OCI-LY7 (cell line): ENCODE results near the gene SAMD15. TPM values are rescaled to one million over a fixed set of nuclear protein-coding genes. Genes with fewer than 3 reads are reported as not detected.
"Not testable (repeated sequence)": the region's sequence is repeated elsewhere in the genome, so short reads cannot be mapped to it uniquely, and the experiment has no call there.

ENCODE experiments used
- BruUV-seq: library from RNA; stranded (reverse); fragments of 400-500 nt; replicated peaks from 2 replicates; lab custom pipeline; 2021; lab: Mats Ljungman, UMichigan
- CTCF ChIA-PET: fragments of 300-600 bp; sonication (Branson Sonifier 250); formaldehyde crosslinking; loops from one replicate; lab custom pipeline; 2022; ENCODE audit warnings: antibody characterized with exemption; ENCODE audit not compliant: unreplicated experiment; lab: Charles Lee
- POLR2A ChIA-PET: fragments of 300-600 bp; sonication (Branson Sonifier 250); formaldehyde crosslinking; loops from one replicate; lab custom pipeline; 2022; ENCODE audit warnings: antibody characterized with exemption; lab: Charles Lee
- DNase-seq: peaks from one replicate; pipeline ENCODE4 v3.0.0-alpha.2; 2015; ENCODE audit warnings: low spot score
- H2AFZ ChIP-seq: fragments of 200-600 bp; sonication (generic), shearing (Covaris generic); 2 replicates; pipeline ENCODE4 v1.6.1; 2014; ENCODE audit warnings: mild to moderate bottlenecking, antibody characterized with exemption, low read length, moderate library complexity
- H3K27ac ChIP-seq: fragments of 200-600 bp; sonication (generic); 2 replicates; pipeline ENCODE4 v1.5.1; 2014; ENCODE audit warnings: mixed run types, low read depth, mild to moderate bottlenecking, moderate library complexity, low read length, inconsistent platforms; ENCODE audit not compliant: poor library complexity, severe bottlenecking
- H3K36me3 ChIP-seq: fragments of 200-600 bp; sonication (generic); 2 replicates; pipeline ENCODE4 v1.6.1; 2014; ENCODE audit warnings: mild to moderate bottlenecking, antibody characterized with exemption, low read length, moderate library complexity, mixed read lengths; ENCODE audit not compliant: insufficient read depth
- H3K4me1 ChIP-seq: fragments of 200-600 bp; sonication (generic); 2 replicates; pipeline ENCODE4 v1.5.1; 2014; ENCODE audit warnings: mild to moderate bottlenecking, low read length; ENCODE audit not compliant: insufficient read depth, poor library complexity, severe bottlenecking
- H3K4me2 ChIP-seq: fragments of 200-600 bp; sonication (generic); 2 replicates; pipeline ENCODE4 v1.6.1; 2014; ENCODE audit warnings: mild to moderate bottlenecking, low read length
- H3K4me3 ChIP-seq: fragments of 200-600 bp; sonication (generic); 2 replicates; pipeline ENCODE4 v1.5.1; 2014; ENCODE audit warnings: mild to moderate bottlenecking, low read depth, low read length; ENCODE audit not compliant: poor library complexity, severe bottlenecking
- H3K79me2 ChIP-seq: fragments of 200-600 bp; sonication (generic); 2 replicates; pipeline ENCODE4 v1.6.1; 2016; ENCODE audit warnings: low read depth, mild to moderate bottlenecking, low read length, moderate library complexity, mixed read lengths; ENCODE audit not compliant: insufficient read depth
- H3K9me2 ChIP-seq: fragments of 200-600 bp; sonication (generic); 2 replicates; pipeline ENCODE4 v1.6.1; 2016; ENCODE audit warnings: mild to moderate bottlenecking, low read length, mixed read lengths; ENCODE audit not compliant: insufficient read depth
- H3K9me3 ChIP-seq: fragments of 200-600 bp; sonication (generic); 2 replicates; pipeline ENCODE4 v1.6.1; 2014; ENCODE audit warnings: mild to moderate bottlenecking, mixed run types, low read length, mixed read lengths
- H4K20me1 ChIP-seq: fragments of 200-600 bp; sonication (generic); 2 replicates; pipeline ENCODE4 v1.6.1; 2014; ENCODE audit warnings: mild to moderate bottlenecking, antibody characterized with exemption, low read length, moderate library complexity, mixed read lengths; ENCODE audit not compliant: insufficient read depth
- CTCF ChIP-seq: fragments of 200-600 bp; sonication (generic); conservative IDR thresholded peaks from 2 replicates; pipeline ENCODE4 v1.5.1; 2014; ENCODE audit warnings: mild to moderate bottlenecking, antibody characterized with exemption, low read length, moderate library complexity, mixed read lengths
- EZH2phosphoT487 ChIP-seq: fragments of 200-600 bp; sonication (generic); IDR thresholded peaks from 2 replicates; pipeline ENCODE4 v1.6.1; 2018; ENCODE audit warnings: low read depth, borderline replicate concordance, mild to moderate bottlenecking, mixed run types, antibody characterized with exemption, low read length, moderate library complexity, mixed read lengths
- intact Hi-C: fragments of 100-400 bp; cut with micrococcal nuclease; formaldehyde crosslinking; loops from one replicate; pipeline ENCODE4 v1.10.0; 2022; ENCODE audit not compliant: unreplicated experiment
- total RNA-seq, 2 experiments: library from RNA; depleted of rRNA in 1 of 2; stranded (reverse); fragments of >200 nt in 1 of 2; shearing (Covaris generic) in 1 of 2; gene quantifications; 2 replicates each; pipeline ENCODE4 v1.2.3, GENCODE V29; 2014 to 2022

The SAMD15 gene
- total RNA-seq, 2 experiments from 2014 or later: 1.1 to 2.0 TPM

GRCh38 chr14:77416098-77416497 is 38.9 kb downstream of the SAMD15 start:
- CTCF ChIA-PET, H3K9me2 ChIP-seq, H3K4me3 ChIP-seq, H3K79me2 ChIP-seq, H4K20me1 ChIP-seq, BruUV-seq, intact Hi-C loops, H3K4me2 ChIP-seq, H2AFZ ChIP-seq, DNase-seq, H3K27ac ChIP-seq, POLR2A ChIA-PET, H3K4me1 ChIP-seq: not testable (repeated sequence)
- peaks cover 12% of the 10 kb centered on the region; the same call in 1 of the 2 replicates for H3K36me3 ChIP-seq
- H3K9me3 ChIP-seq: peaks cover 13% of the 10 kb centered on the region; the same call in 1 of the 2 replicates

GRCh38 chr14:77416836-77417235 is 39.7 kb downstream of the SAMD15 start:
- Histone ChIP-seq H3K4me2 (no peak overlapping the region), H3K4me1 (no peaks in the 10 kb centered on the region), H3K9me3 (peaks cover 13% of the 10 kb centered on the region; the same call in 1 of the 2 replicates), H3K27ac (no peak overlapping the region), H3K36me3 (peaks cover 17% of the 10 kb centered on the region), H3K79me2 (no peaks in the 10 kb centered on the region), H2AFZ (no peak overlapping the region), H3K9me2 (no peaks in the 10 kb centered on the region), H4K20me1 (no peaks in the 10 kb centered on the region), H3K4me3 (no peak overlapping the region)
- BruUV-seq: no TSS peak
- no peak for TF ChIP-seq EZH2phosphoT487
- no peak for TF ChIP-seq CTCF
- no peak for DNase-seq
- POLR2A ChIA-PET: no interaction called here
- intact Hi-C loops: no loop called here
- CTCF ChIA-PET: no interaction called here

- no peaks in the 10 kb centered on the region for H3K9me2 ChIP-seq
- no peak for TF ChIP-seq EZH2phosphoT487
- TF ChIP-seq CTCF: no peak
- ChIA-PET POLR2A (no interaction called here), CTCF (no interaction called here)
- intact Hi-C loops: no loop called here
- H3K36me3 ChIP-seq: peaks cover 57% of the 10 kb centered on the region
- H3K79me2 ChIP-seq: no peaks in the 10 kb centered on the region
- H3K4me3 ChIP-seq: no peak overlapping the region
- H3K27ac ChIP-seq: no peak overlapping the region
- no peaks in the 10 kb centered on the region for H4K20me1 ChIP-seq
- no peak overlapping the region for H3K4me2 ChIP-seq
- H3K9me3 ChIP-seq: peaks cover 13% of the 10 kb centered on the region; the same call in 1 of the 2 replicates
- BruUV-seq: no TSS peak
- H2AFZ ChIP-seq: no peak overlapping the region
- no peaks in the 10 kb centered on the region for H3K4me1 ChIP-seq
- no peak for DNase-seq
These were observed 44.0 kb downstream of the SAMD15 start for GRCh38 chr14:77421201-77421600.
